Measurements from ENCODE around the gene LIPH.

- TF ChIP-seq POLR2AphosphoS5 (IDR thresholded peaks at IDR 0.05; ENCODE audit: borderline replicate concordance, low read depth, low read length) (no peak), EZH2 (IDR thresholded peaks at IDR 0.05) (no peak), FOXP2 (optimal IDR thresholded peaks at IDR 0.05; ENCODE audit: control extremely low read depth, extremely low read length, insufficient read depth) (no peak)
Observed at GRCh38 chr3:185558395-185558794, 6.0 kb upstream of the LIPH start.

Data from SK-N-MC (cell line).